Astrocyte (in vitro differentiated cells and primary cell): Measurements from ENCODE around the gene ZFR2.

Source experiments
- CTCF ChIP-seq: IDR thresholded peaks from 2 replicates; pipeline ENCODE4 v1.5.1; 2011; ENCODE audit warnings: low read depth, mild to moderate bottlenecking, inconsistent platforms, low read length, moderate library complexity; ENCODE audit not compliant: insufficient read depth
- EZH2 ChIP-seq: IDR thresholded peaks from 2 replicates; pipeline ENCODE4 v1.6.1; 2012; ENCODE audit warnings: mild to moderate bottlenecking, low read length, inconsistent platforms; ENCODE audit not compliant: insufficient read depth

- no peak for TF ChIP-seq CTCF
- TF ChIP-seq EZH2: no peak
Observed at GRCh38 chr19:3862826-3863500, 5.9 kb downstream of the ZFR2 start.
